COLO668 (cell line): ENCODE data around the gene DNAH8.

ENCODE experiments used
- DNase-seq: peaks from one replicate; lab custom pipeline; 2025; ENCODE audit not compliant: unreplicated experiment; lab: John Stamatoyannopoulos, UW

Gene DNAH8

GRCh38 chr6:39065561-39065960 is 350.4 kb downstream of the DNAH8 start:
- no peak for DNase-seq

- DNase-seq, result no peak
Measured at GRCh38 chr6:39068391-39068790, 353.3 kb downstream of the DNAH8 start.

GRCh38 chr6:39072830-39073229 is 357.7 kb downstream of the DNAH8 start:
- DNase-seq, result no peak

DNA sequence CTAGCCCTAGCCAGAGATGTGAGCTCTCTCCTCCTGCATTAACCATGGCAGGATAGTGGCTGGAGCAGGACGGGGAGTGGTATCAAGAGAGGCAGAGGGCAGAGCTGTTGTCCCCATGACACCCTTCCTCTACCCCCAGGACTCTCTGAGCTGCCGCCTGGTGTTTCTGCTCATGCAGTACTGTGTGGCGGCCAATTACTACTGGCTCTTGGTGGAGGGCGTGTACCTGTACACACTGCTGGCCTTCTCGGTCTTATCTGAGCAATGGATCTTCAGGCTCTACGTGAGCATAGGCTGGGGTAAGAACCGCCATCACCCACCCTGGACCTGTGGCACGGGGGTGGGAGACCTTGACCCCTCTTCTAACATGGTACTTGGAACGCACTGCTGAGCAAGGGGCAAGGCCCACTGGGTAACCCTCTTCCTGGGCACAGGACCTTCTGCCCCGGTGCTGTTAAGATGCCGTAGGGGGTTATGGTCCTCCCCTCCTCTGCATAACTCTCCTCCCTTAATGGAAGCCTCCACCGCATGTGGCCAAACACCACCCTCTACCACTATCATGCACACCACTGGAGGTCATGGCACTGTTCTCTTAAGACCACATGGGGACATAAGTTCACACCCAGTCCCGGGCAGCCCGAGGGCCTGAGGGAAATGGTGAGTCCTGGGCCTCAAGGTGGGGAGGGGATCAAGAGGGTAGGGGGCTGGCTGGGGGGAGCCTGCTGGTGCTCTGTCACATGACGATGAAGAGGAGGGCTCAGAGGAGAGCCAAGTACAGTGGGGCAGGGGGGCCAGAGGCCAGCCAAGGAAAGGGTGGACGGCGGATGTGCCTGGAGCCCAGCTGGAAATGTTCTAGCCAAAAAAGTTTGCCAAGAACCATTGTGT is 358.6 kb downstream of the DNAH8 start:
- DNase-seq, result no peak

- no peak for DNase-seq
Measured at GRCh38 chr6:39074486-39074885, 359.4 kb downstream of the DNAH8 start.

- no peak for DNase-seq
Measured at GRCh38 chr6:39075010-39075686, 360.0 kb downstream of the DNAH8 start.

DNA sequence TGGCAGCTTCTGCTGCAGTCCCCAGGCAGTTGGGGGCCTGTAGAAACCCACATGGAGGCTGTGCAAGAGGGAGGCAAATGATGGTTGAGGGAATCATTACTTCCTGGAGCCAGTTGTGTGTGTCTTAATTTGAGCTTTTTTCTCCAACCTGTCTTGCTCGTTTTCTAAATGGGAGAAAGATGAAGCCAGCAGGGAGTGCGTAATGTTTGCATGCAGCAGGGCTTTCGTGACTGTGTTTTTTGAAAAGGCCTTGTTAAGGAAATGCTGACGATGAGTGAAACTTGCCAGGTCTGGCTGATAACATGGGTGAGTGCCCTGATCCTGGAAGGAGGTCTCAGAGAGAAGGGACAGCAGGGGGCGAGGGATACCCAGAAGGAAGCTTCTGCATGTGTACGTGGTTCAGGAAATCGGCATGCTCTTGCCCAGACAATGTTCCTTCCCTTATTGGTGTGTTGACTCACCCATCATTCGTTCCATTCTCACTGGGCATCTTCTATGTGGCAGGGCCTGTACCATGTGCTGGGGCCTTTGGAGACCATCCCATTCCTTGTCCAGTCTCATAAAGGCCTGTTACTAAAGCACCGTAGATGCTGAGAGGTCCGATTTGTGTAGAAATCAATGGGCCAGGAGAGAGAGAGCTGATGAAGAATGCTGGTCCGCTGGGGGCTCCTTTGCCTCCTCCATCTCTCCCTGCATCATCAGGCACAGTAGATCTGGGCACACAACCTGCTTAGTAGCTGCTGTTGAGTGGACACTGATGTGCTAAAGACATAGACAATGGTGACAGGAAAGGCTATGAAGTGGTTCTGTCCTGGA is 360.9 kb downstream of the DNAH8 start:
- DNase-seq, result no peak

GRCh38 chr6:39076623-39077535 is 361.8 kb downstream of the DNAH8 start:
- DNase-seq, result no peak

- DNase-seq, result no peak
Measured at GRCh38 chr6:39077882-39078594, 362.9 kb downstream of the DNAH8 start.

DNA sequence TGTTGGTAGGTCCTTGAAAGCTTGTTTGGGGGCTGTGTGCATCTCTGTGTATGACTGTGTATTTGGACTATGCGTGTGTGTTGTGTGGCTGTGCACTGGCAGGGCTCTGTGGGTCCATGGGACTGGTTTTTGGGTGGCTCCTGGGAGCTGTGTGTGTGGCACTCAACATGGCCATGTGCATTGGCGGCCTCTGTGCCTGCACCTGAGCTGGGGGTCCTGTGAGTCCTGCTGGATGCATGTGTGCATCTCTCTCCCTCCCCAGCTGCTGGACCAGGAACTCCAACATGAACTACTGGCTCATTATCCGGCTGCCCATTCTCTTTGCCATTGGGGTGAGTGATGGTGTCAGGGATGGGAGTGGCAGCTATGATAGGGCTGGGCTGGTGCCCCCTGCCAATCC is 363.6 kb downstream of the DNAH8 start:
- DNase-seq, result no peak

GRCh38 chr6:39079197-39080125 is 364.4 kb downstream of the DNAH8 start:
- no peak for DNase-seq
